Ecto neural progenitor cell (in vitro differentiated cells): ENCODE measurements around the gene TRUB2.
"Not testable (repeated sequence)": the region's sequence is repeated elsewhere in the genome, so short reads cannot be mapped to it uniquely, and the experiment has no call there.

Experiments used
- DNase-seq: peaks from one replicate; pipeline ENCODE4 v3.0.0-alpha.2; 2018; ENCODE audit warnings: low spot score

Gene TRUB2

GRCh38 chr9:128298535-128299482, 23.4 kb downstream of the TRUB2 start:
- no peak for DNase-seq

- no peak for DNase-seq
Observed at GRCh38 chr9:128297221-128297773, 24.9 kb downstream of the TRUB2 start.

GRCh38 chr9:128296340-128297220, 25.7 kb downstream of the TRUB2 start:
- DNase-seq = no peak

- no peak for DNase-seq
Observed at GRCh38 chr9:128294142-128294541, 28.1 kb downstream of the TRUB2 start.

- DNase-seq = no peak
Observed at GRCh38 chr9:128293091-128293490, 29.2 kb downstream of the TRUB2 start.

- DNase-seq = no peak
Observed at GRCh38 chr9:128292009-128292408, 30.2 kb downstream of the TRUB2 start.

- DNase-seq = no peak
Observed at GRCh38 chr9:128288273-128289004, 33.8 kb downstream of the TRUB2 start.

- DNase-seq = no peak
Observed at GRCh38 chr9:128286440-128286839, 35.8 kb downstream of the TRUB2 start.

- no peak for DNase-seq
Observed at GRCh38 chr9:128285033-128285784, 37.0 kb downstream of the TRUB2 start.

GRCh38 chr9:128282500-128282899, 39.7 kb downstream of the TRUB2 start:
- DNase-seq = no peak

GRCh38 chr9:128280084-128280622, 42.1 kb downstream of the TRUB2 start:
- DNase-seq = no peak

- not testable (repeated sequence) for DNase-seq
Observed at GRCh38 chr9:128279088-128280073, 42.9 kb downstream of the TRUB2 start.

GRCh38 chr9:128276574-128277270, 45.5 kb downstream of the TRUB2 start:
- peak; percentile 62 for DNase-seq

- peak; percentile 100 for DNase-seq
Observed at GRCh38 chr9:128276008-128276573, 46.2 kb downstream of the TRUB2 start, which contains the start of gene SWI5. TSS of gene SWI5 (plus strand) at chr9:128276276.

GRCh38 chr9:128275198-128276007, 46.8 kb downstream of the TRUB2 start, which contains the start of gene GOLGA2:
TSS of gene GOLGA2 (minus strand) at chr9:128276007. CDS start at chr9:128275976, 31 bp downstream.
- no peak for DNase-seq

- DNase-seq = no peak
Observed at GRCh38 chr9:128274245-128274644, 48.0 kb downstream of the TRUB2 start.

GRCh38 chr9:128271512-128271911, 50.7 kb downstream of the TRUB2 start:
- no peak for DNase-seq
